Fibroblast of lung (primary cell): ENCODE data around the gene SNX18.

Experiments
- EZH2 ChIP-seq: IDR thresholded peaks from 2 replicates; pipeline ENCODE4 v1.5.1; 2012; ENCODE audit warnings: low read length, control low read depth, mild to moderate bottlenecking; ENCODE audit errors: missing control alignments
- TF ChIP-seq, protein P1 (sequence below), 2 donors: IDR thresholded peaks in 1 of 2; conservative IDR thresholded peaks in 1 of 2; 1 replicate in 1 of 2; 2 replicates in 1 of 2; pipeline ENCODE4 v1.5.1; 2011 to 2012; ENCODE audit warnings: low read length in 2 of 2, control low read depth in 1 of 2, inconsistent platforms in 1 of 2, low read depth in 1 of 2, mild to moderate bottlenecking in 1 of 2

DNA sequence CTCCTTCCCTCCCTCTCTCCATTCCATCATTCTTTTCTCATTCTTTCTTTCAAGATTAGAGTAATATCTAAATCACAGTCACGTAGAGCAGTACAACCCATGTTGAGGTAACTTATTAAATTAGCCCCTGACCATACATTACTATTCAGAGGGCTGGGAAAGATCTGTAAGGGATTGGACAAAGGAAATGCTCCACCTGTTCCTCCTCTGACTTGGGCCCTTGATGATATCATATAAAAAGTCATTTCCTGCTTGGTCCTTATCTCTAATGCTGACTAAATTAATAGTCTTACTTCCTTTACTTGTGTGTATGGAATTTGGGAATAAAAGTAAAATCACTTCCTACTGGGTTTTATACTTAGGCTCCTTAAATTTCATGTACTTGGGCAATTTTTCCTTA, 40.8 kb downstream of the SNX18 start:
- TF ChIP-seq, protein P1, sequence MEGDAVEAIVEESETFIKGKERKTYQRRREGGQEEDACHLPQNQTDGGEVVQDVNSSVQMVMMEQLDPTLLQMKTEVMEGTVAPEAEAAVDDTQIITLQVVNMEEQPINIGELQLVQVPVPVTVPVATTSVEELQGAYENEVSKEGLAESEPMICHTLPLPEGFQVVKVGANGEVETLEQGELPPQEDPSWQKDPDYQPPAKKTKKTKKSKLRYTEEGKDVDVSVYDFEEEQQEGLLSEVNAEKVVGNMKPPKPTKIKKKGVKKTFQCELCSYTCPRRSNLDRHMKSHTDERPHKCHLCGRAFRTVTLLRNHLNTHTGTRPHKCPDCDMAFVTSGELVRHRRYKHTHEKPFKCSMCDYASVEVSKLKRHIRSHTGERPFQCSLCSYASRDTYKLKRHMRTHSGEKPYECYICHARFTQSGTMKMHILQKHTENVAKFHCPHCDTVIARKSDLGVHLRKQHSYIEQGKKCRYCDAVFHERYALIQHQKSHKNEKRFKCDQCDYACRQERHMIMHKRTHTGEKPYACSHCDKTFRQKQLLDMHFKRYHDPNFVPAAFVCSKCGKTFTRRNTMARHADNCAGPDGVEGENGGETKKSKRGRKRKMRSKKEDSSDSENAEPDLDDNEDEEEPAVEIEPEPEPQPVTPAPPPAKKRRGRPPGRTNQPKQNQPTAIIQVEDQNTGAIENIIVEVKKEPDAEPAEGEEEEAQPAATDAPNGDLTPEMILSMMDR (conservative IDR thresholded peaks at IDR 0.05 in 1 of 2, IDR thresholded peaks at IDR 0.05 in 1 of 2; ENCODE audit: low read depth in 1 of 2, low read length in 2 of 2): no peak
- TF ChIP-seq EZH2: no peak
